ENCODE measurements around the gene NTRK3. TPM values are rescaled to one million over a fixed set of nuclear protein-coding genes. Genes with fewer than 3 reads are reported as not detected.

NTRK3 gene
- total RNA-seq, 2 experiments from 2014 or later, result 0.78 TPM; not detected in 1

GRCh38 chr15:88299497-88299896, 43.0 kb upstream of the NTRK3 start:
- H3K4me1 Mint-ChIP-seq (ENCODE audit: low read depth), result no peaks in the 10 kb centered on the region
- H3K27me3 Mint-ChIP-seq, result peaks cover 28% of the 10 kb centered on the region
- H3K4me1 ChIP-seq (ENCODE audit: insufficient read depth, low read length), result no peaks in the 10 kb centered on the region
- no peaks in the 10 kb centered on the region for H3K9me3 Mint-ChIP-seq
- H3K36me3 Mint-ChIP-seq (ENCODE audit: low read depth), result no peaks in the 10 kb centered on the region
- H3K27ac Mint-ChIP-seq, result no peak overlapping the region
- intact Hi-C loops (cut with DNase I, micrococcal nuclease), result no loop called here
- no peak for ATAC-seq (ENCODE audit: poor library complexity)
- no peak for DNase-seq
- ChIA-PET CTCF (no interaction called here), POLR2A (no interaction called here)
- peaks cover 9 to 12% of the 10 kb centered on the region in 2 experiments for H3K27me3 ChIP-seq (ENCODE audit: control insufficient read depth in 1 of 2, insufficient read depth in 2 of 2, low read length in 2 of 2)
- no peak overlapping the region for H3K4me3 Mint-ChIP-seq
- H3K4me3 ChIP-seq (ENCODE audit: low read length), result no peak overlapping the region
- H3K27ac ChIP-seq (ENCODE audit: low read depth in 1 of 2, low read length in 2 of 2), result no peak overlapping the region
- no peaks in the 10 kb centered on the region for H3K36me3 ChIP-seq (ENCODE audit: insufficient read depth, low read length)
- no peaks in the 10 kb centered on the region for H3K9me3 ChIP-seq (ENCODE audit: control insufficient read depth in 1 of 2, insufficient read depth in 1 of 2, low read length in 2 of 2)
- TF ChIP-seq, protein P1, sequence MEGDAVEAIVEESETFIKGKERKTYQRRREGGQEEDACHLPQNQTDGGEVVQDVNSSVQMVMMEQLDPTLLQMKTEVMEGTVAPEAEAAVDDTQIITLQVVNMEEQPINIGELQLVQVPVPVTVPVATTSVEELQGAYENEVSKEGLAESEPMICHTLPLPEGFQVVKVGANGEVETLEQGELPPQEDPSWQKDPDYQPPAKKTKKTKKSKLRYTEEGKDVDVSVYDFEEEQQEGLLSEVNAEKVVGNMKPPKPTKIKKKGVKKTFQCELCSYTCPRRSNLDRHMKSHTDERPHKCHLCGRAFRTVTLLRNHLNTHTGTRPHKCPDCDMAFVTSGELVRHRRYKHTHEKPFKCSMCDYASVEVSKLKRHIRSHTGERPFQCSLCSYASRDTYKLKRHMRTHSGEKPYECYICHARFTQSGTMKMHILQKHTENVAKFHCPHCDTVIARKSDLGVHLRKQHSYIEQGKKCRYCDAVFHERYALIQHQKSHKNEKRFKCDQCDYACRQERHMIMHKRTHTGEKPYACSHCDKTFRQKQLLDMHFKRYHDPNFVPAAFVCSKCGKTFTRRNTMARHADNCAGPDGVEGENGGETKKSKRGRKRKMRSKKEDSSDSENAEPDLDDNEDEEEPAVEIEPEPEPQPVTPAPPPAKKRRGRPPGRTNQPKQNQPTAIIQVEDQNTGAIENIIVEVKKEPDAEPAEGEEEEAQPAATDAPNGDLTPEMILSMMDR (IDR thresholded peaks at IDR 0.05), result no peak

GRCh38 chr15:88288661-88289060, 32.1 kb upstream of the NTRK3 start:
- ChIA-PET CTCF (no interaction called here), POLR2A (no interaction called here)
- Histone ChIP-seq H3K4me3 (ENCODE audit: low read length) (no peak overlapping the region), H3K27me3 (ENCODE audit: control insufficient read depth in 1 of 2, insufficient read depth in 2 of 2, low read length in 2 of 2) (peaks cover 16 to 24% of the 10 kb centered on the region in 2 experiments), H3K4me1 (ENCODE audit: insufficient read depth, low read length) (no peaks in the 10 kb centered on the region), H3K36me3 (ENCODE audit: insufficient read depth, low read length) (no peaks in the 10 kb centered on the region), H3K9me3 (ENCODE audit: control insufficient read depth in 1 of 2, insufficient read depth in 1 of 2, low read length in 2 of 2) (no peaks in the 10 kb centered on the region), H3K27ac (ENCODE audit: low read depth in 1 of 2, low read length in 2 of 2) (no peak overlapping the region)
- intact Hi-C loops (cut with DNase I, micrococcal nuclease), result no loop called here
- Mint-ChIP-seq H3K27me3 (peaks cover 30% of the 10 kb centered on the region), H3K4me1 (ENCODE audit: low read depth) (no peaks in the 10 kb centered on the region), H3K9me3 (no peaks in the 10 kb centered on the region), H3K36me3 (ENCODE audit: low read depth) (no peaks in the 10 kb centered on the region), H3K27ac (no peak overlapping the region), H3K4me3 (no peak overlapping the region)
- DNase-seq (no peak), ATAC-seq (ENCODE audit: poor library complexity) (no peak)
- TF ChIP-seq, protein P1 (IDR thresholded peaks at IDR 0.05), result no peak

DNA sequence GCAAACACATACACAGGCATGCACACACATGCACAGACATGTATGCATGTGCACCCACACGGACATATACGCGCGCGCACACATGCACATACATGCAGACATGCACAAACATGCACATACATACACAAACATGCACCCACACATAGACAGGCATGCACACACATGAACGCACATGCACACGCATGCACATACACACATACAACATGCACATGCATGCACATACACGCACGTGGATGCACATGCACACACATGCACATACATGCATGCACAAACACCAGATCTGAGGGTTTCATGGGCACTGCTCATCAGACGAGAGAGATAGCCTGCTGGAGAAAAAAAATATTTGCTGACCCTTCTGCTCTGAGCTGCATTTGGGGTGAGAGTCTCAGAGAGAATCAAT, 31.7 kb upstream of the NTRK3 start:
- ChIA-PET POLR2A (no interaction called here), CTCF (no interaction called here)
- Mint-ChIP-seq H3K9me3 (no peaks in the 10 kb centered on the region), H3K27ac (no peak overlapping the region), H3K4me1 (ENCODE audit: low read depth) (no peaks in the 10 kb centered on the region), H3K36me3 (ENCODE audit: low read depth) (no peaks in the 10 kb centered on the region), H3K27me3 (peaks cover 35% of the 10 kb centered on the region), H3K4me3 (no peak overlapping the region)
- no peaks in the 10 kb centered on the region for H3K4me1 ChIP-seq (ENCODE audit: insufficient read depth, low read length)
- H3K9me3 ChIP-seq (ENCODE audit: control insufficient read depth in 1 of 2, insufficient read depth in 1 of 2, low read length in 2 of 2), result no peaks in the 10 kb centered on the region
- ATAC-seq (ENCODE audit: poor library complexity), result no peak
- no peak overlapping the region for H3K27ac ChIP-seq (ENCODE audit: low read depth in 1 of 2, low read length in 2 of 2)
- no peaks in the 10 kb centered on the region for H3K36me3 ChIP-seq (ENCODE audit: insufficient read depth, low read length)
- H3K27me3 ChIP-seq (ENCODE audit: control insufficient read depth in 1 of 2, insufficient read depth in 2 of 2, low read length in 2 of 2), result peaks cover 19 to 28% of the 10 kb centered on the region in 2 experiments
- no peak for DNase-seq
- intact Hi-C loops (cut with DNase I, micrococcal nuclease), result no loop called here
- no peak overlapping the region for H3K4me3 ChIP-seq (ENCODE audit: low read length)
- TF ChIP-seq, protein P1 (IDR thresholded peaks at IDR 0.05), result no peak

Data from CD4-positive, alpha-beta T cell (primary cell).